Loucy (cell line): ENCODE results near the gene DLG2.

Experiments
- EZH2phosphoT487 ChIP-seq: fragments of 200-600 bp; IDR thresholded peaks from 2 replicates; pipeline ENCODE4 v1.6.1; 2018; ENCODE audit warnings: antibody characterized with exemption, mild to moderate bottlenecking, moderate library complexity, borderline replicate concordance
- TF ChIP-seq, protein P1 (sequence below): fragments of 200-600 bp; sonication (generic); conservative IDR thresholded peaks from 2 replicates; pipeline ENCODE4 v1.5.1; 2014; ENCODE audit warnings: mild to moderate bottlenecking, antibody characterized with exemption, low read length

DNA sequence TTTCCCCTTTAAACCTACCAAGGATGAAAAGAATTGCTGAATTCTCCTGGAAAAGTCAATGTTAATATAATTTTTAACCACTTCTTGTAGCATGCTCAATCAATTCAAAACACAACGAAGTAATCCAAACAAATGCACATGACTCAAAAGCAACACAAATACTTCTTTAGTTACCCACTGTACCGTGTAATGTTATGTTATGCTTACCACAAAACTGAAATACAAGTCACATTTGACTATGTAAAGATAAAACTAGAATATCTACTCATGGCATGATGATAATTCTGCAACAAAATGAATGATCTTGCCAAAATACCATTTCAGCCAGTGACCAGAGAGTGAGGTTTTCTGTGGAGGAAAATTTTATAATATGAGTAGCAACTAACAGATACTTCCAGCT, 587.0 kb downstream of the DLG2 start:
- TF ChIP-seq, protein P1, sequence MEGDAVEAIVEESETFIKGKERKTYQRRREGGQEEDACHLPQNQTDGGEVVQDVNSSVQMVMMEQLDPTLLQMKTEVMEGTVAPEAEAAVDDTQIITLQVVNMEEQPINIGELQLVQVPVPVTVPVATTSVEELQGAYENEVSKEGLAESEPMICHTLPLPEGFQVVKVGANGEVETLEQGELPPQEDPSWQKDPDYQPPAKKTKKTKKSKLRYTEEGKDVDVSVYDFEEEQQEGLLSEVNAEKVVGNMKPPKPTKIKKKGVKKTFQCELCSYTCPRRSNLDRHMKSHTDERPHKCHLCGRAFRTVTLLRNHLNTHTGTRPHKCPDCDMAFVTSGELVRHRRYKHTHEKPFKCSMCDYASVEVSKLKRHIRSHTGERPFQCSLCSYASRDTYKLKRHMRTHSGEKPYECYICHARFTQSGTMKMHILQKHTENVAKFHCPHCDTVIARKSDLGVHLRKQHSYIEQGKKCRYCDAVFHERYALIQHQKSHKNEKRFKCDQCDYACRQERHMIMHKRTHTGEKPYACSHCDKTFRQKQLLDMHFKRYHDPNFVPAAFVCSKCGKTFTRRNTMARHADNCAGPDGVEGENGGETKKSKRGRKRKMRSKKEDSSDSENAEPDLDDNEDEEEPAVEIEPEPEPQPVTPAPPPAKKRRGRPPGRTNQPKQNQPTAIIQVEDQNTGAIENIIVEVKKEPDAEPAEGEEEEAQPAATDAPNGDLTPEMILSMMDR: no peak
- TF ChIP-seq EZH2phosphoT487: no peak
